T-helper 2 cell (primary cell): ENCODE measurements around the gene TMEM178B.
"Not testable (repeated sequence)": the region's sequence is repeated elsewhere in the genome, so short reads cannot be mapped to it uniquely, and the experiment has no call there.

Source experiments
- DNase-seq, 5 experiments: peaks; one replicate each; pipeline versions ENCODE4 v3.0.0 to v3.0.0-alpha.2; 2012 to 2022

TMEM178B gene

DNA sequence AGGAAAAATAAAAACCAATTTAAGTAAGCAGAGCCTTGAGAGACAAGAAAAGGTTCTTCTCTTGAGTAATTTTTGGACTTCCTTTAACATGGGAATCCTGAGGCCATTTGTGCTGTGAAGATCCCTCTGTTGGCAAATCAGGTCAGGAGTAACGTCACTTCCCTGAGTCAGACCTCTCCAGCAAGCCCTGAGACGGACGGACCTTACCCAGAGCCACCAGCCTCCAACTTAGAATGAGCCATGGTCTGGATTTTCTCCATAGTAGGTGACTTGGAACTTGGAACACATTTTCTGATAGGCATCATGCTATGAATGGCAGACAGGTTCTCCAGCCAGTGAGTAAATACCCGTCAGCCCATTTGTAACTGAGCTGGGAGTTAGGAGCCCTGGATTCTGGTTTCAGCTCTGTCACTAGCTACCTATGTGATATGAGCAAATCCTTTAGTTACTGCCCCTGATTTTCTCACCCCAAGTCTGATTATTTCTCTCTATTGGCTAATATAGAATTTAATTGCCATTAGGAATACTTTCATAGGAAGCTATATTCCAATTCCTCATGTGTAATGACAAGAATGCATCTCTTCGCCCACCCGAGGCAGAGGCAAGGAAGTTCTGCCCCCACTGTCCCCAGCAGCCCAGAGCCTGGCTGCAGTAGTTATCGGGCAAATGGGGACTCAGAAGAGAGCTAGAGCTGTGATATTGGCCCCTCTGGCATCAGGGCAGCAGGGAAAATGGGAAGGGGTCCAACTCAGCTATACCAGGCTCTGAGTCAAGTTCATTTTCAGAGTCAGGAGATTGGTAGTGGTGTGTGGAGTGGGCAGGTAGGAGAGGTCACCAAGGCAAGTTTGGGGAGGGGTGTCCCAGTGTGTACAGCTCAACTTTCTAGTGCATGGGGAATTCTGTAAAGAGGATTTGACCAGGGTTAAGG lies 323.6 kb downstream of the TMEM178B start:
- no peak for DNase-seq

GRCh38 chr7:141400356-141400755 lies 326.5 kb downstream of the TMEM178B start:
- no peak for DNase-seq

- DNase-seq: no peak
Measured at GRCh38 chr7:141402277-141402996, 328.6 kb downstream of the TMEM178B start.

DNA sequence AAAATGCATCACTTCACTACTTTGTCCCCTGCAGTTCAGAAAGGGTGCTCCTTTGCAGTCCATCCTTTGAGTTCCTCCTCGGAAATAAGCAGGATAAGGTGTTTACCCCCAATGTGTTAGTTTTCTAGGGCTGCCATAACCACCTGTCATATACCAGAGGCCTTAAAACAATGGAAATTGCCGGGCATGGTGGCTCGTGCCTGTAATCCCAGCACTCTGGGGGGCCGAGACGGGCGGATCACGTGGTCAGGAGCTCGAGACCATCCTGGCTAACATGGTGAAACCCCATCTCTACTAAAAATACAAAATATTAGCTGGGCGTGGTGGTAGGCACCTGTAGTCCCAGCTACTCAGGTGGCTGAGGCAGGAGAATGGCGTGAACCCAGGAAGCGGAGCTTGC lies 330.0 kb downstream of the TMEM178B start:
- DNase-seq: not testable (repeated sequence)

DNA sequence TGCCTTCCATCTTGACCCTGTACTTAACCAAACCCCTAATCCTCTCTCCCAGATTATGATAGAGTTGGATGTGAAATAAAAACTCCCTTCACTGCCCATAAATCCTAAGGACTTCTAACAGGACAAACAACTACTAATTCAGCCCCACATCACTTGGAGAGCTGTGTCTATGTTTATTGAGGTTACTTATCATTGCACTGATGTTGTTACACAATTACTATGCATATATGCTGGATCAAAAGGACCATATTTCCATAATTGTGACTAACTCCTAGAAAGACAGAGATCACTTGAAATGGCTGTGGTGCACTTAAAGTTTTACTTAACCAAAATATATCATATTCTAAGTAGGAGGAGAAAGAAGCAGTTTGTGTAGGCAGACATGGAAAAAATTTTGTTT lies 332.5 kb downstream of the TMEM178B start:
- no peak for DNase-seq

GRCh38 chr7:141407893-141408292 lies 334.0 kb downstream of the TMEM178B start:
- DNase-seq: no peak

DNA sequence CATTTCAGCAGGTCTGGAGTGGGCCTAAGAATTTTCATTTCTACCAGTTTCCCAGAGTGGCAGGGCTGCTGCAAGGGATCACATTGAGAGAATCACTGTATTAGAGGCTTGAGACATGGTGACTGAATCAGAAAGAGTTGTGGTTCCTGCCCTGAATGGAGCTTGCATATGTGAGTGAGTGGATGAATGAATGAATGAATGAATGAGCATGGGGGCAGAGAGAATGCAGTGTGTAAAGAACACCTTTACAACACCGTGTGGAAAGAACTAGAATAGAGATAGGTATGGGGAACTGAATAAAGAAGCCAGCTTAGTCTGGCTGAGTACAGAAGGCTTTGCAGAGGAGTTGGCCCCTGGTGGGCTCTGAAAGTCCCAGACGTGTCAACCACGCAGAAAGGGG lies 334.6 kb downstream of the TMEM178B start:
- DNase-seq: no peak

DNA sequence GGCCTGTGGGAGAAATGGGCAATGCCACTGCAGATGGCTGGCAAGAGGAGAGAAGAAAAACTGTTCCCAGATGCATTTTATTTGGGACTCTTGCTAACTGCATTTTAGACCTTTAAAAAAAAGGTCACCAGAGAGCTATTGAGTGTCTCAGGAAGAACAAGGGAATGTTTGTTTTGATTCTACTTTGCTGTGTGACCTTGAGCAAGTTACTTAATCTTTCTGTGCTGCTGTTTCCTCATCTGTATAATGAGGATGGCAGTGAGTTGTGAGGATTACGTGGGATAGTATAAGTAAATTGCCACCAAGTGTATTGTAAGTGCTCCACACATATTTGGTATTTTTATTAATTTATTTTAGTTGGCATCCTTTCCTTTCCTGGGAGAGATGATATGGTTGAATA lies 335.4 kb downstream of the TMEM178B start:
- no peak for DNase-seq

GRCh38 chr7:141409801-141410329 lies 336.0 kb downstream of the TMEM178B start:
- no peak for DNase-seq

GRCh38 chr7:141410353-141411000 lies 336.6 kb downstream of the TMEM178B start:
- DNase-seq: no peak

DNA sequence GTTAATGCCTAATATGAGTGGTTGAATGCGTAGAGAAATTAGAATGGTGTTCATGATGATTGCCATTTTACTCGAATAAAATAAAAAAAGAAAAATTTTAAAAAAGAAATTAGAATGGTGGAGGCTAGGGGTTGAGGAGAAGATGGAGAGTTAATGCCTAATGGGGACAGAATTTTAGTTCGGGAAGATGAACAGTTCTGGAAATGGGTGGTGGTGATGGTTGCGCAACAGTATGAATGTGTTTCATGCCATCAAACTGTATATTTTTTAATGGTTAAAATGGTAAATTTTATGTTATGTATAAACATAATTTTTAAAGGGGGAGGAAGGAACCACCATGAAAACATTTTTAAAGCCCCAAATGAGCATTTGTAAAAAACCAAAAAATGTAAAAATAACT lies 337.3 kb downstream of the TMEM178B start:
- DNase-seq: no peak

DNA sequence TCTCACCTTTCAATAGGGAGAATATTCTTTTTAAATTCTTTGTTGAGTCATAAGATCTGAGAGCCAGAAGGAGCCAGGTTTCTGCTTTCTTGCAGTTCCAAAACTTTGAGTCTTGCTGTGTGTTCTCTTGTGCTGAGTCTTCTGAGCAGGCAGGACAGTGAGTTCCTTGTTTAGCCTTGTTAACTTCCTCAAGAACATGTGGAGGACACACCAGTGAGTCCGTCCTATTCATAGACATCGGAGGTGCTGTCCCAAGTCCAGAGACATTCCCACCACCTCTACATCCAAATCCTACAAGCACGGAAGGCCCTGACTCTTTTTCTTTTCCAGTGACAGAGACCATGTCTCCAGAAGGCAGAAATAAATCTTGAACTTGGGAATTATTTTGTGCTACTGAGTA lies 342.1 kb downstream of the TMEM178B start:
- no peak for DNase-seq

- no peak for DNase-seq
Measured at GRCh38 chr7:141416650-141417270, 342.9 kb downstream of the TMEM178B start.

GRCh38 chr7:141417506-141417905 lies 343.6 kb downstream of the TMEM178B start:
- no peak for DNase-seq

DNA sequence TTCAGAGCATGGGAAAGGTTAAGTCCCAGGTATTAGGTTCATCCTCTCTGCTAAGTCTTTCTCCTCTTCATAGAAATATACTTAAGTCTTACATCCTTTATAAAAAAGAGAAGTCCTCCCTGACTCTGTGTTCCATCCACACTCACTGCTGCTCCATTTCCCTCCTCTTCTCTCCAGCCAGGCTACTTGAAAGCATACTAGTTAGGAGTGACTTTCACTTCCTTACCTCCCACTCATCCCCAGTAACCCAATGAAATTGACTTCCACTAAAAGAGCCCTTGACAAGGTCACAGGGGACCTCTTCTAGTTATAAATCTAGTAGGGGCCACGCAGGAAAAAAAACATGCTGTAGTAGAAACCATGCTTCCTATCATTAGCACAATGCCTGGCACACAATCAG lies 344.2 kb downstream of the TMEM178B start:
- no peak for DNase-seq

- no peak for DNase-seq
Measured at GRCh38 chr7:141421306-141421705, 347.4 kb downstream of the TMEM178B start.

GRCh38 chr7:141427134-141427533 lies 353.3 kb downstream of the TMEM178B start:
- DNase-seq: no peak

- no peak for DNase-seq
Measured at GRCh38 chr7:141430455-141431139, 356.7 kb downstream of the TMEM178B start.

GRCh38 chr7:141431140-141431479 lies 357.2 kb downstream of the TMEM178B start:
- no peak for DNase-seq

DNA sequence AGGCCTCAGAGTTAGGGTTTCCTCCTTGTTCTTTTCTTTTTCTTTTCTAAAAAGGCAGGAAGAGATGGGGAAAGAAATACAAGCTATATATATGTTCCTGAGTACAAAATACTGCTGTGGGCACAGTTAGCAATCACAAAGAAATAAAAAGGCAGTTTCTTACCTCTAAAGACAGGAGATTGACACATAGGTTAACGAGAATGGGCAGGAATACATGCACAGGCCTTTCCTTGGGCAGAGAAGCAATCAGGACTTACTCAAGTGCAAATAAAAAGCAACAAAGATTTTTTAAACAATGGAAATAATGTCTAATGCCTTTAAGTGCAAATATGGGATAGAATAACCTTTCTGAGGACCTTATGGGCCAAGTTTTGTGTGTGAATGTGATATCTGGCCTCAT lies 357.8 kb downstream of the TMEM178B start:
- DNase-seq: no peak

DNA sequence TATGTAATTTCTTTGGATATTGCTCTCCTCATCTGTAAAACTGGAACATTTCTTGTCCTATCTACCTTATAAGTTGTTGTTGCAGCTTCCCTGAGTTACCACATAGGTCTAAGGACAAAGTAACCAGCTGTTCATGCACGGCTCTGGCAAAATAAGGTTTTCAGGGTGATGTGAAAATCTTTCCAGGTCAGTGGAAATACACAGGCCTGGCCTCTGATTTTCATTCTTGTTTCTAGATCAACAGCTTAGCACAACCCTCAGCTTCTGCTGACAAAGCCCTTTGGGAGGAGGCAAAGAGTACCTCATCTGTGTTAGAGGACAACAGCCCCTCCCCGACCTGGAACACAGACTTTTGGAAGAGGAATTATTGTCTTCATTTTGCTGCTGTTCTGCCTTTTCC lies 359.8 kb downstream of the TMEM178B start:
- no peak for DNase-seq

- DNase-seq: no peak
Measured at GRCh38 chr7:141436139-141436538, 362.3 kb downstream of the TMEM178B start.
